Subcutaneous adipose tissue (tissue), 4 donors: ENCODE data around the gene CMYA5. TPM values are rescaled to one million over a fixed set of nuclear protein-coding genes. Genes with fewer than 3 reads are reported as not detected.

Experiments
- total RNA-seq, 4 donors: library from RNA; depleted of rRNA; stranded (reverse); fragments of >200 nt; gene quantifications; one replicate each; pipeline ENCODE4 v1.1.0, GENCODE V29; 2016
- TF ChIP-seq, protein P1 (sequence below): fragments of 450-650 bp; IDR thresholded peaks from one replicate; pipeline ENCODE4 v1.5.1; 2016; ENCODE audit warnings: low read depth, mild to moderate bottlenecking, control low read depth, antibody characterized with exemption, moderate library complexity

CMYA5 gene
- total RNA-seq, 4 donors from 2014 or later: 3.4 to 10.5 (median 8.9) TPM

DNA sequence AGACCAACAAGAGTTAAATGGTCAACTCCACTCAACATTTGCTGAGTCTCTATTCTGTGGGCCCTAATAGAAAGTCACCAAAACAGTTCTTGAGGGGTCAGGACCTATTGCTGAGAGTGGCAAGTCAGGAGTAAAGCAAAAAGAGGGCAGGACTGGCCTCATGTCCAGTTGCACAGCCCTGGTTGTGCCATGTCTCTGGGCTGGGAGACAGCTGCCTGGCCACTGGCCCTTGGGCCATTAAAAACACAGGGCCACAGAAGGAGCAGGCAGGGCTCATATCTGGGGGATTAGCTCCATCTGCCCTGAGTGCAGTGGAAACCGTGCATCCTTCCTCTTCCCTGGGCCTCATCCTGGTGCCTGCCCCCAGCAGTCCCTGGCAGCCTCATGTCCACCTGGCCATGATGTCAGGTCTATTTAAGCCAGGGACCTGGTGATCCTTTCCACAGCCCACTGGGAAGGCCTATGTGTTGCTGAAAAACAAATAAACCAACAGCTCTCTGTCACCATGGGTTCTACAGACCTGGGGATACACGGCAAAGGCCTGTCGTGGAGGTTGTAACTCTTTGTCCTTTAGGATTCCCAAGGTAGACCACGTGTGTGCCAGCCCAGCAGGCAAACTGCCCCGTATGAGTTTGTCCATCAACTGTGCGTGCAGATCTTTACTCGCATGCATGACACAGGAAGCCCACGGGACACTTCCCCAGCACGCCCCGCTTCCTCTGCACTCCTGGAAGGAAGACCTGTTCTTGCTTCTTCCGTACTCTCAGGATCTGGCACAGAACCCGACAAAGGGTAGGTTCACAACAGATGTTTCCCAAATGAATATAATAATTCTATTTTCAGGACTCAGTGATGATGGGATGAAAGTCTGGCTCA, 152.6 kb downstream of the CMYA5 start:
- TF ChIP-seq, protein P1, sequence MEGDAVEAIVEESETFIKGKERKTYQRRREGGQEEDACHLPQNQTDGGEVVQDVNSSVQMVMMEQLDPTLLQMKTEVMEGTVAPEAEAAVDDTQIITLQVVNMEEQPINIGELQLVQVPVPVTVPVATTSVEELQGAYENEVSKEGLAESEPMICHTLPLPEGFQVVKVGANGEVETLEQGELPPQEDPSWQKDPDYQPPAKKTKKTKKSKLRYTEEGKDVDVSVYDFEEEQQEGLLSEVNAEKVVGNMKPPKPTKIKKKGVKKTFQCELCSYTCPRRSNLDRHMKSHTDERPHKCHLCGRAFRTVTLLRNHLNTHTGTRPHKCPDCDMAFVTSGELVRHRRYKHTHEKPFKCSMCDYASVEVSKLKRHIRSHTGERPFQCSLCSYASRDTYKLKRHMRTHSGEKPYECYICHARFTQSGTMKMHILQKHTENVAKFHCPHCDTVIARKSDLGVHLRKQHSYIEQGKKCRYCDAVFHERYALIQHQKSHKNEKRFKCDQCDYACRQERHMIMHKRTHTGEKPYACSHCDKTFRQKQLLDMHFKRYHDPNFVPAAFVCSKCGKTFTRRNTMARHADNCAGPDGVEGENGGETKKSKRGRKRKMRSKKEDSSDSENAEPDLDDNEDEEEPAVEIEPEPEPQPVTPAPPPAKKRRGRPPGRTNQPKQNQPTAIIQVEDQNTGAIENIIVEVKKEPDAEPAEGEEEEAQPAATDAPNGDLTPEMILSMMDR: no peak

DNA sequence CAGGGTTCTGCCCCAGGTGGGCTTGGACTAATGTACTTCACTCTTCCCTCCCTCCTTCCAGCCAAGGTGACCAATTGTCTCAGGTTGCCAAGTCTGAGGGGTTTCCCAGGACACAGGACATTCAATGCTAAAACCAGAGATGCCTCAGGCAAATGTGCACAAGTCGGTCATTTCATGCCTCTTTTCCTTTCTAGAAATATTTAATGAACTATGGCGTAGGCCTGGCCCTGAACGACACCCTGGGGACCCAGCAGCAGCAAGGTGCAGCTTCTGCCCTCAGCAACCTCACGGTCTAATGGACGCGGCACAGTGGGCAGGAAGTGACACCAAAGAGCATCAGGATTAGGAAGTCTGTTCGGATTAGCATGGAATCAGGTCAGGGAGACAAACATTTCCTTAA, 153.4 kb downstream of the CMYA5 start:
- TF ChIP-seq, protein P1: no peak

DNA sequence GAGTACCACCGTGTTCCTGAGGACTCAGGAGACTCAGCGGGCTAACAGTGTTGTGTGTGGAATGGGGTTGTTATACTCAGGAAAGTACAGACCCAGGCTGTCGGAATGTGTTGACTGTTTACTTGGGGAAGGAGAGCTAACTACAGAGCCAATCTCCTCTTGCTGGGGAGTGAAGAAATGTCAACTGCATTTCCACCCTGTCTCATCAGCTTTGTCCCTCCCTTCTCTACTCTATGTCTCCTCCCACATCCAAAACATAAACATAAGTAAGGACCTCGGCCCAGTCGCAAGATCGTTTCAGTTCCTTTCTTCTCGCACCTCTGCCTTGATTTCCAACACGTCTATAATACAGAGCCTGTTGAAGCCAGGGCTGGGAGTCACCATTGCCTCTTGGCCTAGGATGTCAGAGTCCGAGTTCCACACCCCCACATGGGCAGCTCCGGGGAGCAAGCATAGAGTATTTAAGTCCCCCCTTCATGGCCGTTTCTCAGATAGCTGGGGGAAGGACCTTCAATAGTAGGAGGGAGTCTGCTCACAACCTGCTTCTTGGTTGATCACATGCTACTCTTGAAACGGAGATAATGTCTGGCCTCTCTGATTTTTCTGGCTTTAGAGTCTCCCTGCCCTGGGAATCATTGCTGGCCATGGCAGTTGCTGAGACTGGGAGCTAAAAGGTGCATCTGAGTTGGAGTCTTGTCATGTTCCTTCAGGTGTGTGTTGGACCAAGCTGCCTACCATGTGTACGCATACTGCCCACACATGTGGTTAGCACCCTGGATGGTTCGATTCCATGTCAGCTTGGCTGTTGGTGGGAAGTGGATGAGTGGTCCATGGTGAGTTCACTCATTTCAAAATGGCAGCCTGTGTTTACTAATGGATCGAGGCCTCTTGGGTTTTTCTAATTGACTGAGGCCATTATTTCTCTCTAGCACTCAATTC, 154.1 kb downstream of the CMYA5 start:
- TF ChIP-seq, protein P1: no peak

DNA sequence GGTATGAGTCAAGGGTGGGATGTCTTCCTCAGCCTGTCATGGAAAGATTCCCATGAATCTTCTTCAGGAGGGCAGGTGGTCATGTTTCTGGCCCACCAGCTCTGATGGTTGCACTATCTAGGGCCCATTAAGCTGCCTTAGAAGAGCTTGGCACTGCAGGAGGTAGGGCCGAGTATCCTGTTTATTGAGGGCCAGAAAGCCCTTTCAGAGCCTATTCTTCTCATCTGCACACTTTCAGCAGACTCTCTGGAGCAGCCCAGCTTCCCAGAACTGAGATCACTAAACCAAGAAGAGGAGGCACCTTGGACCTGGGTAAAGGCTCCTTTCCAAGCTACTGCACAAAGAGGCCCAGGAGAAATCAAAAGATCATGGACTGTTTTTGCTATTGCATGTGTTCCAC, 154.9 kb downstream of the CMYA5 start:
- TF ChIP-seq, protein P1: no peak

DNA sequence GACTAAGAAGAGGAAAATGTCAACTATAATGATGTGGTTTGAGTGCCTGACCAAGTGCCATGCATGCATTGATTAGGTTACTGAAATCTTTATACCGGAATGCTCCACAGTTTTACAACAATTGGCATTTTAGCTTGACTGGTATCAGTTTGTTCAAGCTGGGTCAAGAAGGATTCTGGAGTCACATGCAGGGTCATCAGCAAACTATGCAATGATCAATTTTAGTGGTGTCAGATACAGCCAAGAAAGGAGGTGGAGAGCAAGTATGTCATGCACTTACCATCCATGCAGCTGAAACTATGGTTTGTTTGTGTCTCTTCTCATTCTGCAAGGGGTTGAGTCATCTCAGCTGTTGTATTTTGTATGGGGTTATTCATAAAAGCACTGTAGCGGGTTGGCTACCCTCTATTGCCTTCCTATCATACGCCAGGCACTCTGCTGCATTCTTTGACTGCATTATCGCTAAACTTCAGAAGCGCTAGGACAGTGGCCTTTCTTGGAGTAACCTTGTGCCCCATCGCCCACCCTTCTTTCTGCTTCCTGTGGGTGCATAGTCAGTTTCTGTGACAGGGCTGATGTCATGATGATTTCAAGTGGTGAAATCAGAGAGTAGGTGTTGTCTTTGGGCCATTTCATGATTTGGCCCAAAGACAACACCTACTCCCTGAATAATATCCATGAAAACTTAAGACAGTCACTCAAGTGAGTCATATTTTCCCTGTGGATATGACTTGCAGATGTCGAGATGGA, 156.0 kb downstream of the CMYA5 start:
- TF ChIP-seq, protein P1: no peak

DNA sequence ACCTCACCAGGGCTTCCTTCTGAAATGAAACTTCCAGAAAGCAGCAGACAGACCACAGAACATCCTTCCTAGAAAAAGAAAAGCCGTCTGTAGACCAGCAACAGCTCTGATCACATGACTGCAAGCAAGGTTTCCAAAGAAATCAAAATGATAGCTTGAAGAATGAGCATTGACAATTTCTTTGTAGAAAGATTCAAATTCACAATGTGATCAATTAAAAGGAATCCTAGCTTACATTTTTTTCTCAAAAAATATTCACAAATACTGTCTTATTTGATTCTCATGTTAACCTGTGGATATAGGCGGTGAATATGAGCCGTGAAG, 156.5 kb downstream of the CMYA5 start:
- TF ChIP-seq, protein P1: no peak
